ENCODE measurements around the gene ARMC6.

ARMC6 gene

GRCh38 chr19:19032420-19033175, 805 bp upstream of the ARMC6 start:
- TF ChIP-seq ZFX (IDR thresholded peaks at IDR 0.05), result no peak
- H3K27ac ChIP-seq, result peak overlapping the region; percentile 94

GRCh38 chr19:19033176-19033425, 302 bp upstream of the ARMC6 start:
- TF ChIP-seq CTCF (conservative IDR thresholded peaks at IDR 0.05), result no peak
- TF ChIP-seq ZFX (IDR thresholded peaks at IDR 0.05), result peak; percentile 94; the same call in 1 of the 2 replicates
- peak overlapping the region; percentile 94 for H3K27ac ChIP-seq

GRCh38 chr19:19034204-19034624, 811 bp downstream of the ARMC6 start:
- peak overlapping the region; percentile 94 for H3K27ac ChIP-seq
- TF ChIP-seq CTCF (conservative IDR thresholded peaks at IDR 0.05) (no peak), ZFX (IDR thresholded peaks at IDR 0.05) (no peak)

GRCh38 chr19:19039901-19040300, 6.5 kb downstream of the ARMC6 start:
- no peak overlapping the region for H3K27ac ChIP-seq
- TF ChIP-seq CTCF (conservative IDR thresholded peaks at IDR 0.05) (no peak), ZFX (IDR thresholded peaks at IDR 0.05) (no peak)

- TF ChIP-seq CTCF (conservative IDR thresholded peaks at IDR 0.05), result no peak
- no peak for TF ChIP-seq ZFX (IDR thresholded peaks at IDR 0.05)
- peak overlapping the region; percentile 62 for H3K27ac ChIP-seq
Observed at GRCh38 chr19:19040417-19040816, 7.0 kb downstream of the ARMC6 start.

GRCh38 chr19:19042732-19043280, 9.4 kb downstream of the ARMC6 start:
- TF ChIP-seq CTCF (conservative IDR thresholded peaks at IDR 0.05), result no peak
- TF ChIP-seq ZFX (IDR thresholded peaks at IDR 0.05), result no peak
- H3K27ac ChIP-seq, result no peak overlapping the region

- no peak overlapping the region for H3K27ac ChIP-seq
- TF ChIP-seq CTCF (conservative IDR thresholded peaks at IDR 0.05) (no peak), ZFX (IDR thresholded peaks at IDR 0.05) (no peak)
Observed at GRCh38 chr19:19043481-19043880, 10.1 kb downstream of the ARMC6 start.

- H3K27ac ChIP-seq, result no peak overlapping the region
- TF ChIP-seq ZFX (IDR thresholded peaks at IDR 0.05) (no peak), CTCF (conservative IDR thresholded peaks at IDR 0.05) (no peak)
Observed at GRCh38 chr19:19043881-19044280, 10.5 kb downstream of the ARMC6 start.

Measured in C4-2B (cell line).